GM18526 (cell line): ENCODE measurements around the gene LPP.

ENCODE experiments used
- POLR2A ChIP-seq: IDR thresholded peaks from 3 replicates; pipeline ENCODE4 v1.6.1; 2011; ENCODE audit not compliant: insufficient read length; ENCODE audit errors: extremely low read depth

Gene LPP

DNA sequence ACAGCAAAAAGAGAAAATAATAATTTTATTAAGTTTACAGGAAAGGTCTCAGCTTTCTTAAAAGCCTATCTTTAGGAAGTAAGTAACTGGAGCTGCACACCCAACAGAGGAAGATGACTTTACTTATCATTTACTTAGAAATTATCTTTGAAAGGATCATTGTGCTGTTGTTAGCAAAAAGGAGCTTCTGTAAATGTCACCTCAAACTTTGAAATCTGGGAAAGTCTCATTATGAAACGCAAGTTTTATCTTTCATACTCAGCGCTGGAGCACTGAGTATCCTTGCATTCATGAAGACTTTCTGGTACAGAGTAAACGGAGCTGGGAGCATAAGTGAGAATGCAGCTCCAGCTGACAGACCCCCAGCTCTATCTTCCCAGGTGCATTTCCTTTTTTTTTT is 526.6 kb downstream of the LPP start:
- TF ChIP-seq POLR2A = no peak

DNA sequence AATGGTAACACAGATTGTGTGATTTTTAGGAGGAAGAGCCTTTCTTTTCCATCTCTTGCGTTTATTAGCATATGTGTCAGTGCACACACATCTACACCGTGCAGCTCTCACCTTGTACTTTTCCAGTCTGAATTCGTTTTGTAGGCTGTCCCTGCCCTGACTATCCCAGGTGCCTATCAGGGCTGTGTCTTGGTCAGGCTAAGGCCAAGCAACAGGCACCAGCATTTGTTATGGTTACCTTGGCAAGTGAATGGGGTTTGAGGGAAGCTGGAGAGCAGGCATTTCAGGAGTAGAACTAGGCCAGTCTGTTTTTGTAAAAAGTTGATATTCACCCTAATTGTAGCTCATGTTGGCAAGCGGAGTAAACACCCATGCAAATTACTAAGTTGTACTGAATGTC is 528.4 kb downstream of the LPP start:
- no peak for TF ChIP-seq POLR2A

DNA sequence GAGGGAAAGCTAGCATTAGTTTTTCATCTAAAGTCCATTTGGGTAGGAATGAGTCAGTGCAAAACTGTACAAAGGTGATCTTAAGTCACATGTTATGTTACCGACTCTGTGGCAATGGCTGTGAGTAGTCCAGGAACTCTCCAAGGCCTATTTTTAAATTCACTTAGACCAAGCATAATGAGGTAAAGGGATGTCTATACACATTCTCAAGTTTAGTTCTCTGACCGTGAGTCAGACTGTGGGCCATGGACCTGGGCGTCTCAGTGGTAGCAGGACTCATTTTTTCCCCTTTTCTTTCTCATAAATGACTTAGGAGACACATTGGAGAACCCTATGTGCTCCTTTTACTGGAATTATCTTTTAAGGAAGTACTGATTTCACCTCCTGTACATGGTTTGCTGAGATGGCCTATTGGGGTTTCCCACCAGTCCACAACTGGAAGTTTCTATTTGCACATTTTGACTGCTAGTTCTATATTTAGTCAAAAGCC is 529.1 kb downstream of the LPP start:
- no peak for TF ChIP-seq POLR2A

DNA sequence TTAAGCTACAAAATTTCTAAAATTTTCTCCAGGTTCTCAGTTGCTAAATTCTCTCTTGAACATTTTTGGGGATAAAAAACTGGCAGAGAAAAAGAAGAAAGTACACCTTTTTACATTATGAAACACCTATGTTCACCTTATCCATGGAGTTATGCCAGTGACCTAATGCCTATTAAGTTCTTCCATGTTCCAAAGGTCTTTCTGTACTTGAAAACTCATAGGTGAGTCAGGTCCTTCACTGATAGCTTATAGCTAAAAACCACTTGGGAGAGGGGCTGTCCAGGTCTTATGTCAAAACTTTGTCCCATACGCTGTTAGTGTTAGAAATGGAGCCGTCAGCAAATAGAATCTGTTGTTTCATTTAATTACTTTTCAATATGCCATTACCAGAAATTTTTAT is 530.3 kb downstream of the LPP start:
- no peak for TF ChIP-seq POLR2A

DNA sequence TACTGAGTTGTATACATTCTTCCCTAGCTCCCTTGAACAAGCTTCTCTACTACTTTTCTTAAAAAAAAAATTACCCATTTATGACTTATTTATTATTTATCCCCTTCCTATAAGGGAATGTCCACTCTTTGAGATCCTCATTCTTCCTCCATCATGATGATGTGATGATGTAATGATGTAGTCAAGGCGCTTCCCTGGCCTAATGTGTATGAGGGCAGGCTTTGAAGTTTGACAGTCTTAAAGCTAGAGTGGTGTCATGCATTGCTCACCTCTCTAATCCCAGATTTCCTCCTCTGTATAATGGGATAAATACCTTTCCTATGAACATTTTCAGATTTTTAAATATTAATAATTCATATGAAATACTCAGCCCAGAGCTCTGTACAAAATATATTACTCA is 531.8 kb downstream of the LPP start:
- no peak for TF ChIP-seq POLR2A

DNA sequence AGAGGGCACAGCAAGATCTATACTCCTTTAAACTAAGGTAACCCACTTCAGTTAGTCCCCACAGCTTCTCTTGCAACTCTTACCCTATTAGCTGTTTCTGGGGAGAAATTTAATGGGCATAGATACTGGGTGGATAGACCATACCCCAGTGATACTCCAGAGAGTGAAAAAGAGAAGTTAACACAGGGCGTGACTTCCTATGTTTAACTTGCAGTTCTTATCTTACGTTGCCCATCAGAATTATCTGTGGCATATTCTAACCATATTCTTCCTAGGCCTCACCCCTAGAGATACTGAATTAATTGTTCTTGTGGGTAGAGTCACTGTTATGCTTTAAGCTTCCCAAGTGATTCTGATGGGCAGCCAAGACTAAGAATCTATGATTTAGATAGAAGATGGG is 532.4 kb downstream of the LPP start:
- TF ChIP-seq POLR2A = no peak

DNA sequence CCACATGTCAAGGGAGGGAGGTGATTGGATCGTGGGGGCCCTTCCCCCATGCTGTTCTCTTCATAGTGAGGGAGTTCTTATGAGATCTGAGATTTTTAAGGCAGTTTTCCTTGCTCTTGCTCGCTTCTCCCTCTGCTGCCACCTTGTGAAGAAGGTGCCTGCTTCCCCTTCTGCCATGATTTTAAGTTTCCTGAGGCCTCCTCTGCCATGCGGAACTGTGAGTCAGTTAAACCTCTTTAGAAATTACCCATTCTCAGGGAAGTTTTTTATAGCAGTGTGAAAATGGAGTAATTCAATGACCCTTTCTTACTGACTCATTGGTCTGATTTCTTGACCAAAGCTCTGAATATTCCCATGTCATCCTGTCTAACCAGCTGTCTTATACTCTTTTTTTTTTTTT is 533.4 kb downstream of the LPP start:
- TF ChIP-seq POLR2A = no peak

DNA sequence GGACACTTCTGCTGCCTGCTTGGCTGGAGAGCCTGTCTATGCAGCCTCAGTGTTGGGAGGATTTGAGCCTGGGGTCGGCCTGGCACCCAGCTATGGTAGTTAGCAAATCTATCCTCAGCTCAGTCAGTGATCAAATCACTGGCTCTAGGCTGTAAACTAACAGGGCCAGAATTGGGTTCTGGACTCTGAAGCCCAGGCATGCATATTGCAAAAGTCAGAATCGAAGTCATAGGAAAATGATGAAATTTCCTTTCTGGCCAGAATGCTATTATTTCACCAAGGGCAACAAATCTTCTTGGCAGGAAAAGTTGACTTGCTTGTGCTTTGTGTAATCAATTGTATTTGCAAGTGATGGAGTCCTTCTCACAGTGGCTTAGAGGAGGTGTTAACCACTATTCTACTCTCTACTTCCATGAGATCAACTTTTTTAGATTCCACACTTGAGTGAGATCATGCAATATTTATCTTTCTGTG is 535.2 kb downstream of the LPP start:
- no peak for TF ChIP-seq POLR2A

DNA sequence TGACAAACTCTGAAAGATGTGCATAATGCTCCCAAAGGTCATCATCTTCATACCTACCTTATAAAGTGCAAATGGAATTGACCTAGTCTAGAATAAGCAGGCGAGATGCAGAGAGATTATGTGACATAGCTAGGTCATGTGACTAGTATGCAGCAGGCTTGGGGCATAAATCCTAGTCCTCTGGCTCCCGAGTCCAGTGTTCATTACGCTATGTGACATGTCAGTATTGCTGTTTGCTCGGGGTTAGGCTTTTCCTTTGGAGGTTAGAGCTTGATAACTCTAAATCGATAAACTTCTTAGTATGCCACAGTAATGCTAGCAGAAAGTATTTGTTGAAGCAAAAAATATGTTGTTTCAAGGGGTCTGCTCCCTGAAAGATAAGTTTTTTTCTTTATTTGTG is 536.1 kb downstream of the LPP start:
- no peak for TF ChIP-seq POLR2A

DNA sequence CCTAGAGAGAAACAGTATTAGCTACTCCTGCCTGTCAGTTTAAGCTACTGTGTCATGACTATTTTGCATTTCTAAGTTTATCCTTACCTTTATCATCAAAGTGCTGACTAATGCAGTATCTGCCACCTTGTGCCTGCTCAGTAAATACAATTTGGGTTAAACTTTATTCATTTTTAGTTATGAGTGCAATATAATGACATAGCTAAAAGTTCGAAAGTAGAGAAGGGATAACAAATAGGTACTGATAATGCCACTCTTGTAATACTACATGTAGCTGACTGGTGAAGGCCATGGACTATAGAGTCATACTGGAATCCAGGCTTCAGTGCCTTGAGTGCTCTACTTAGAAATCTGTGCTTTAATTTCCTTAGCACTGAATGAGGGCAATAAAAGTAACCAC is 537.0 kb downstream of the LPP start:
- TF ChIP-seq POLR2A = no peak

DNA sequence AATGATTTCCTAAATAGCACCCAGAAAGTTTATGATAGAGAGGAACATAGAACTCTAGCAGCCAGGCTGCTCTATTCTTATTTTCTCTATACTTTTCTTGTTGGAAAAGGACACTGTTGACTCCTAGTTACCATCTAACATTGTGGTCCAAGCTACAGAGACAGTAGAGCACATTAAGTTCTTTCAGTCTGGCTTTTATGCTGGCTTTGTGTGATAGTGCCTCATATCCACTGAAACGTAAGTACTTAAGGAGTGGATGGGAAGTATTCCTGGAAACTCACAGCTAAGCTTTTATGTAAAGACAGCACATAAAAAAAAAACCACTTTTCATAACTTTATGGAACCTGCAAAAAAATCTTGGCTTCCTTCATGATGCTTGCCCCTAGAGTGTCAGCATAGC is 537.7 kb downstream of the LPP start:
- TF ChIP-seq POLR2A = no peak

DNA sequence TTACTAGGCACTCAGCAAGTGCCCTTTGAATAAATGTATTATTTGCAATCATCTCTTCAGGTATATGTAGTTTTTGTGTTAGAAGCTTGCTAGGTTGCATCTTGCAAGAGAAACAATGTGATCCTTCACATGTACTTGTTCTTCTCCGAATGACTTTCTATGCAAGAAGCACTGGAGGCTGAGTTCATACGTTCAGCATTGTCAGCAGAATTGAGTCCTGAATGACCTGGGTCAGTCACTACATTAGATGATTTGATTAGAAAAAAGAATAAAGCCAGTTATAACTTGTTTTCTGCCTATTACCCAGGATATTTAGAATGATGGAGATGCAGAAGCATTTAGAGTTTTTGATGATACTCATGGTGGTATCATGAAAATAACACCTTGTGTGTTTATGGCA is 538.7 kb downstream of the LPP start:
- no peak for TF ChIP-seq POLR2A

DNA sequence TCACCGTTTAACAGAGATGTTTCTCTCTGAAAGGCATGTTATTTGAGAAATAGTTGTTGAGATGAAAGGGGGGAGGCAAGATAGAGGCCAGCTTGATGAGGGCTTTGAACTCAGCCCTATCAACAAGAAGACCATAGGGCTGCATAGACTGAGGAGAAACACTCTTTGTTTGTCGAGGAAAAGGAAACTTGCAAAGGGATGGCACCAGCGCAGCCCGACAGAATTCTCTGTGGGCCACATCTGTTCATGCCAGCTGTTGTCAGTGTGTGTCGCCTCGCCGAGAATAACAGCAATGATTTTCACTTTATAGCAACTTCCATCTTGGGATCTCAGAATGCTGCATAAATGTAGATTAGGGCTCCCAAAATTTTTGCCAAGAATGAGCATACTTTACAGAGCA is 539.5 kb downstream of the LPP start:
- no peak for TF ChIP-seq POLR2A

DNA sequence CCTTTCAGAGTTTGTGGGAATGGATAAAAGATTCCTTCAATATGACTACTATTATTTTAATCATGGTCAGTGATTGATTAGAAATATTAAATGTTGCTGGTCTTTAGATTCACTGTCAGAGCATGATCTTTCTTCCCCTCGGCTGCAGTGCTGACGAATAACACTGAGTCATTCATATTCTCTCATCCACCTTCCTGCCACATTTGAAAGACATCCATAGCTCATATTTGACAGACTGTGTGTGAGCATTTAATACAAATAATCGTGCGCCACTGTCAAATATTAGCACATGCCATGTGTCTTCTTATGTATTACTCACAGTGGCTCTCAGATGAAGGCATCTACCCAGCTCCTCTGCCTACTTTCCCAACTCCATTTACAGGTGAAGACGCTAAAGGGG is 541.3 kb downstream of the LPP start:
- TF ChIP-seq POLR2A = no peak

DNA sequence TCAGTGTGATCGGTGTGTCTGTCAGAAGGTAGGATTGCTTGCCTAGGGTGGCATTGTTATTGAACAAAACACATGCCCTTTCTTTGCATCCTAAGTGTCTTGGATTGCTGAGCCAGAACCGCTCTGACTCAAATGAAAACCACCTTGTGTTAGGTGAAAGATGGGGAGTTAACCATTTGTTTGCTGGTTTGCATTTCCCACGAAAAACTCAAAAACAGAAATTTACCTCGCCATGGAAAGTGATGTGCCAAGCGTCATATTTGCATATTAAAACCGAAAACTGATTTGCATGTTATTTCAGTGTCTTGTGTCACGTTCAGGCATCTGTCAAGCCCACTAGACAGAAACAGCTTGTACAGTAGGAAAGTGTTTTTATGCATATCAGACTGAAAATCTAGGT is 543.2 kb downstream of the LPP start:
- no peak for TF ChIP-seq POLR2A

DNA sequence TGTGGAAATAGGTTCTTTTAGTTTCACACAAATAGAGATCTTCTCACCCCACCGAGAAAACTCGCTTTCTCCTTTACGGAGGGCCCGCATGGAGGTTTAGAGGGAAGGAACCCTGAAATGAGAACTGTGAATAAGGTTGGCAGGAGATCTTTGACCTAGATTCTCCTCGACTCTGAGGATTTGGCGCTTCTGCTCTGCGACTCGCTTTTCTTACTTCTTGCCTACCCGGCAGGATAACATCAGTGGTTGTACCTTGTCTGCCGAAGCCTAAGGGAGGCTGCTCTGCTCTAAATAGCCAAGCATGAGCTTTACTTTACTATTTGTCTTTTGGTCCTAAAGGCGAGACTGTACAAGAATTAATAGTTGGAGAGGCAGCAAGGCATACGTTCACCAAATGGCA is 544.5 kb downstream of the LPP start:
- TF ChIP-seq POLR2A = no peak

DNA sequence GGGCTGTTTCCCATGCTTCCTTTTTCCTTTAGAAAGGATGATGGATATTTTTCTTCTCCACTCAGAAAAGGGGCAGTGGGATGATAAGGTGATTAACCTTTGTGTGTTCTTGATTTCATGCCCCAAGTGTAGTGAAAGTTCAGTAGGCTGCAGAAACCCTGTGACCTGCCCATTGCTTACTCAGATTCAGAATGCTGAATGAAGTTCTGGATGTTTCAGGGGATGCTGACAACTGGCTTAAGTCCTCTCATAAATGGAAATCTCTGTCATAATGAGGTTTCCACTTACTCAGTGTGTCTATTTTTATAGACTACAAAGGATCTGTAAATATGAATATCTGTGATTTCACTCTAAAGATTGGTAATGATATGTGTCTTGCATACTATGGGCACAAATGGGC is 546.5 kb downstream of the LPP start:
- TF ChIP-seq POLR2A = no peak

DNA sequence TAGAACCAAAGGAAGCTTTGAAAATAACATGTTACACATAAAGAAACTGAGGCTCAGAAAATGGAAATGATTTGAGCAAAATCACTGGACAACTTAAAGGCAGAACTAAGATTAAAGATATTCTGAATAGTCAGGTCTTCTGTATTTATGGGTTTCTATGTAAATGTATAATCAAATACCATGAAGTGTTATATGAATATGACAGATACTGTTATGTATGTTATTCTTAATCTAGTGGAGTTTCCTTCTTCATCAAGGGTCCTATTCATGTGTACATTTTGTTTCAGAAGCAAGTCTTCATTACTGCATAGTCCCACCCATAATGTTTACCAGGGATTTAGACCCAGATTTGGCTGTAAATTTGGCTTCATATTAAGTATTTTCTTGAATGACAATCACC is 547.0 kb downstream of the LPP start:
- no peak for TF ChIP-seq POLR2A
